Nephron (organoid): ENCODE results near the gene CACNA2D4.

Experiments used
- H3K27ac Mint-ChIP-seq, 3 experiments: 2 replicates each; pipeline ENCODE4 v1.8.0; 2020; ENCODE audit warnings: mixed read lengths in 3 of 3, mild to moderate bottlenecking in 2 of 3, moderate library complexity in 1 of 3
- H3K27me3 Mint-ChIP-seq: 2 replicates; pipeline ENCODE4 v1.8.0; 2021; ENCODE audit warnings: low read depth, mild to moderate bottlenecking, moderate library complexity, mixed read lengths
- H3K36me3 Mint-ChIP-seq: 2 replicates; pipeline ENCODE4 v1.8.0; 2020; ENCODE audit warnings: low read depth, mixed read lengths
- H3K4me1 Mint-ChIP-seq: 2 replicates; pipeline ENCODE4 v1.8.0; 2020; ENCODE audit warnings: mixed read lengths
- H3K4me3 Mint-ChIP-seq, 3 experiments: 2 replicates each; pipeline ENCODE4 v1.8.0; 2020; ENCODE audit warnings: mild to moderate bottlenecking in 3 of 3, mixed read lengths in 3 of 3, moderate library complexity in 2 of 3
- H3K9me3 Mint-ChIP-seq: 2 replicates; pipeline ENCODE4 v1.8.0; 2020; ENCODE audit warnings: mixed read lengths
- CTCF ChIP-seq, 3 experiments: fragments of 200-600 bp; sonication (generic); IDR thresholded peaks; one replicate each; pipeline ENCODE4 v1.5.0; 2021; ENCODE audit warnings: antibody characterized with exemption in 3 of 3; ENCODE audit not compliant: unreplicated experiment in 3 of 3

Gene CACNA2D4

GRCh38 chr12:1877169-1877878 is 41.1 kb downstream of the CACNA2D4 start:
- Mint-ChIP-seq H3K4me3 (no peak overlapping the region), H3K4me1 (no peaks in the 10 kb centered on the region), H3K27me3 (peaks cover 16% of the 10 kb centered on the region), H3K9me3 (no peaks in the 10 kb centered on the region), H3K36me3 (no peaks in the 10 kb centered on the region), H3K27ac (no peak overlapping the region)
- TF ChIP-seq CTCF (IDR thresholded peaks at IDR 0.05; ENCODE audit: unreplicated experiment in 3 of 3), result no peak

DNA sequence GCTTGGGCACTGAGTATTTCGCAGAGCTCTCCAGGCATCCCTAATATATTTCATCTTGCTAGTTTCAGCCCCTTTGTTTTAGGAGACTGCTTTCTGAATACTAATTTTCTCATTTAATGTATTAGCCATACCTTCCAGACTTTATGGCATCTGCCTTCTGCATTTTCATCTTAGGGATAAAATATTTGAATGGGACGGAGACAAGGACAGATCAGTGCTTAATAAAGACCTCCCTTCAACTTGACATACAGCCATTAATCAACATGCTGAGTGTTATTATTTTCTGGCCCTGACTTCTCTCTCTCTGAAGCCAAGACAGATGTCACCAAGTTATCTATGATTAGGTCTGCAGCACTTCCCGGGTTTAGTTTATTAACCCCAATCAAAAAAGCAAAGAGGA is 42.4 kb downstream of the CACNA2D4 start:
- Mint-ChIP-seq H3K27ac (no peak overlapping the region), H3K4me1 (no peaks in the 10 kb centered on the region), H3K36me3 (no peaks in the 10 kb centered on the region), H3K4me3 (no peak overlapping the region), H3K27me3 (peaks cover 24% of the 10 kb centered on the region), H3K9me3 (peaks cover 4% of the 10 kb centered on the region)
- TF ChIP-seq CTCF (IDR thresholded peaks at IDR 0.05; ENCODE audit: unreplicated experiment in 3 of 3), result no peak

- peaks cover 28% of the 10 kb centered on the region for H3K27me3 Mint-ChIP-seq
- no peaks in the 10 kb centered on the region for H3K4me1 Mint-ChIP-seq
- H3K4me3 Mint-ChIP-seq, result no peak overlapping the region
- H3K9me3 Mint-ChIP-seq, result peaks cover 5% of the 10 kb centered on the region
- H3K27ac Mint-ChIP-seq, result no peak overlapping the region
- H3K36me3 Mint-ChIP-seq, result no peaks in the 10 kb centered on the region
- TF ChIP-seq CTCF (IDR thresholded peaks at IDR 0.05; ENCODE audit: unreplicated experiment in 3 of 3), result no peak
Measured at GRCh38 chr12:1875608-1876007, 42.8 kb downstream of the CACNA2D4 start.

GRCh38 chr12:1873531-1874510 is 44.6 kb downstream of the CACNA2D4 start:
- Mint-ChIP-seq H3K4me1 (no peaks in the 10 kb centered on the region), H3K36me3 (no peaks in the 10 kb centered on the region), H3K4me3 (no peak overlapping the region), H3K9me3 (peaks cover 11% of the 10 kb centered on the region), H3K27ac (no peak overlapping the region), H3K27me3 (peaks cover 28% of the 10 kb centered on the region)
- TF ChIP-seq CTCF (IDR thresholded peaks at IDR 0.05; ENCODE audit: unreplicated experiment in 3 of 3), result no peak

GRCh38 chr12:1872448-1872847 is 46.0 kb downstream of the CACNA2D4 start:
- Mint-ChIP-seq H3K27me3 (peaks cover 28% of the 10 kb centered on the region), H3K9me3 (peaks cover 15% of the 10 kb centered on the region), H3K36me3 (no peaks in the 10 kb centered on the region), H3K4me1 (no peaks in the 10 kb centered on the region), H3K4me3 (no peak overlapping the region), H3K27ac (no peak overlapping the region)
- no peak for TF ChIP-seq CTCF (IDR thresholded peaks at IDR 0.05; ENCODE audit: unreplicated experiment in 3 of 3)
